Superior temporal gyrus (tissue), 1 donor: ENCODE measurements around the gene MC2R.

ENCODE experiments used
- DNase-seq: peaks from one replicate; pipeline ENCODE4 v3.0.0-alpha.2; 2016; ENCODE audit errors: extremely low spot score

The MC2R gene

GRCh38 chr18:13915391-13915790, at the start of gene MC2R:
Gene MC2R (minus strand): TSS chr18:13915536. CDS start chr18:13885518, 30,018 bp downstream.
- no peak for DNase-seq

GRCh38 chr18:13945811-13946210, 30.5 kb upstream of the MC2R start:
- no peak for DNase-seq

GRCh38 chr18:13943338-13943737, 28.0 kb upstream of the MC2R start:
- no peak for DNase-seq

GRCh38 chr18:13940326-13940725, 25.0 kb upstream of the MC2R start:
- DNase-seq: no peak

- no peak for DNase-seq
These were observed 19.3 kb upstream of the MC2R start for GRCh38 chr18:13934676-13935075.

GRCh38 chr18:13934058-13934457, 18.7 kb upstream of the MC2R start:
- no peak for DNase-seq

DNA sequence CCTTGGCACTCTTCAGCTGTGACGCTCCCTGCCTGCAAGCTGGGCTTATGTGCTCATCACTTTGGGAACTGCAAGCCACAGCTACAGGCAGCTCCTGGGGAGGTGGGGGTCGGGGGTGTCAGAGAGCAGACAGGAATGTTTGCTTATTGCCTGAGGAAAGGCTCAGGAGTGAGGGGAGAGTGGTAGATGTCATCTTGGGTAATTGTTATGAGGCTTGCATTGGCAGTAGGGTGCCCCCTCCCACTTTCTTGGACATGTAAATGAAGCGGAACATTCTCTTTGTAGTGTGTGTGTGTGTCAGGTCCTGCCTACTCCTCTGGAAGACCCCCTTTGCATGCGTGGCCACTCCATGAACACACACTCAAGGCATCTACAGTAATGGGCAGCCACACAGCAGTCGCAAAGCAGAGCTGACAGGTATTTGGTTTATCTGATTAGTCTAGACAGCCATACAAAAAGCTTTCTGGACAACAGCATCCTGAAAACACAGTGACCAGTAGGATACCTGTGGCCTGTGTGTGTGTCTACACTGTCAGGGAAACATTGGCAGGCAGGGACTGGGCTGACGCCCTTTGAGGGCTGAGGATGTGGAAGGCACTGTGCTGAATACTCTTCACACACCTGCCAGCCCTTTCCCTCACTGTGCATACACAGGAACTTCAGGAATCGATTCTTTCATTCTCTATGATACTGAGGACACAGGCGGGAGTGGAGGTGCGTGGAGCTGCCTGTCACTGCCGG, 17.1 kb upstream of the MC2R start:
- no peak for DNase-seq

GRCh38 chr18:13930964-13931363, 15.6 kb upstream of the MC2R start:
- DNase-seq: no peak

- no peak for DNase-seq
These were observed 7.9 kb upstream of the MC2R start for GRCh38 chr18:13923221-13923620.

GRCh38 chr18:13918898-13919297, 3.6 kb upstream of the MC2R start:
- DNase-seq: no peak

GRCh38 chr18:13917401-13917800, 2.1 kb upstream of the MC2R start:
- no peak for DNase-seq

DNA sequence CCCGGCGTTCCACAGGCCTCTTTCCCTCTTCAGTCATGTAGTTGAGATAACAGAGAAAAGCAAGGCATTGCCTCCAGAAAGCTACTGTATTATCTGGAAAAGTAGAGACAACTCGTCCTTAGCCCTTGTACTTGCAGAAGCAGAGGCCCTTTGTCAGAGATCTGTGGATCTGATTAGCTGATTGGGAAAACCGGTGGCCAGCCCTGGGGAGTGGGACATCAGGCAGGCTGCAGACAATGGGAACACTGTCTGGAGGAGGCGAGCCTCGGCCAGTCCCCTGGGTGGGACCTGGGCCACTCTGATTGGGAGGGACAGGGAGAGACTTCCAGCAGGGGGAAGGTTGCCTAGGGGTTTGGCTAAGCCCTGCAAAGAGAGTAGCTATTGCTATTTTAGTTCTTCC, 1.2 kb upstream of the MC2R start:
- no peak for DNase-seq

DNA sequence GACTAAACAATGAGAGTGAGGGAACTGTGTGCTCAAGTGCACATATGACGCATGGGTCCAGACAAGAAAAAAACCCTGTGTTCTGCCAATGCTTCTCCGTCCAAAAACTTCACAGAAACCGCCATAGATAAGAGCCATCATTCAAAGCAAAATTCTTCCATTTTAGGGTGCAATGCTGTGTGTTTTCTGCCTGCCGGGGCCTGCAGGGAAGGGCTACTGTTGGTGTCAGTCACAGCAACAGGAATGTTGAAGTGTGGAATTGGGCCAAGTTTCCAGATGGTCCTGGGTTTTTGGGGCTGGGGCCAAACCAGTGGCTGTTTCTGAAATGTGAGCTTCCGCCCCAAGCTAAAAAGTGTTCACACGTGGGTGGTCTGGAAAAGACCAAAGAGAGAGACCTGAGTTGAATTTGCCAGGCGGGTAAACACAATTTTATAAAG, 677 bp upstream of the MC2R start:
- no peak for DNase-seq

- no peak for DNase-seq
These were observed 580 bp downstream of the MC2R start for GRCh38 chr18:13914756-13915155.

DNA sequence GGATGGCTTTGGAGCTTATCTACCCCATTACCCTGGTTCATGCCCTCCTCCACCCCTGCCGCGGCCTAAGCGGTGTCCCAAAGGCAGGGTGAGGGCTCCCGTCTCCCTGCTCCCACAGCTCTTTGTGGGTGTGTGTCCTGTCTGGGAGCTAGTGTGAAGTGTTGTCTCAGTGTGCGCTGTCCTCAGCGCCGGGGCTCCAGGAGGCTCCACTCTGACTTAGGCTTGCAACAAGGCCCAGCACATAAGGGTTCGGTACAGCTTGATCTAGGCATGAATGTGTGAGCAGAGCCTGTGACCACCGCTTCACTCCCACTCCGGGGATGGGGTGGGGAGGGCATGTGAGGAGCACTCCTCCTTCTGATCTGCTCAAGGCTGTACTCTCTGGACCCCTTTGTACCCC, 1.2 kb downstream of the MC2R start:
- no peak for DNase-seq

GRCh38 chr18:13913205-13913604, 2.1 kb downstream of the MC2R start:
- DNase-seq: no peak

GRCh38 chr18:13912601-13913000, 2.7 kb downstream of the MC2R start:
- no peak for DNase-seq

DNA sequence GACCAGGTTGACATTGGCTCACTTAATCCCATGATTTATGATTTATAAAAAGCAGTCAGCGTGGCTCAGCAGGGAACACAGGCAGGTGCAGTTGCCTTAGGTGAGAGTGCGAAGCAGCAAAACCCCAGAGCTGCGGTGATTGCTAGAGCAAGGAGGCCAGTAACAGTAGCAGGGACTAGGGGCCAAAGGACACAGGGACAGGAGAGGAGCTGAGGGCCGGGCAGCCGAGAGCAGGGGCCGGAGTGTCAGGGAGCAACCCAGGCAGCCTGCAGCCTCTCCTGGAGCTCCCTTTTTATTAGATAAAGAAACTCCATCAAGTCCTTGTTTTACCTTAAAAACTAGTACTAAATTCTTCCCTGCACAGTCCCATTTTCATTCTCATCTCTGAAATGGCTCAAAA, 4.3 kb downstream of the MC2R start:
- DNase-seq: no peak

DNA sequence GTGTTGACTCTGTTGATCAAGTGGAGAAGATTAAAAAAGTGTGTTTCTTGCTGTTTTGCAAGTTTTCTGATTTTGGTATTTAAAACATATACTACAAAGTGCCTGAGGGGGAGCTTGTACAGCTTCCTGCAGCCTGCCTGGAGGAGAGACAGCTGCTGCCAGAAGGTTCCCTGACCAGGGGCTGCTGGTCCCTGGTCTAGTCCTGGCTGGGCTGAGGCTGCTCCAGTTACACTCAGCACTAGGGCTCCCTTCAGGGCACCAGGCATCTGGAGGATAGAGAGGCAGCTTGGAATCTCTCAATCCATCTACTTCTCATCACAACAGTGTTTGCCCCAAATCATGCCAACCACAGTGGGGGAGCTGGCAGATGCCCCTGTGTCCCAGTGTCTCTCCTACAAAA, 4.8 kb downstream of the MC2R start:
- DNase-seq: no peak

- no peak for DNase-seq
These were observed 6.0 kb downstream of the MC2R start for GRCh38 chr18:13909141-13909940.

DNA sequence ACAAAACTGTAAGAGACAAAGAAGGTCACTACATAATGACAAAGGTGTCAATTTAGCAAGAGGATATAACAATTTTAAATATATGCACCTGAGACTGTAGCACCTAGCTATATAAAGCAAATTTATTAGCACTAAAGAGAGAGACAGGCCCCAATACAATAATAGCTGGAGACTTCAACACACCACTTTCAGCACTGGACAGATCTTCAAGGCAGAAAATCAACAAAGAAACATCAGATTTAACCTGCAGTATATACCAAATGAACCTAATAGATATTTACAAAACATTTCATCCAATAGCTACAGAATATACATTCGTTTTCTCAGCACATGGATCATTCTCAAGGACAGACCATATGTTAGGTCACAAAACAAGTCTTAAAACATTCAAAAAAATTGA, 14.7 kb downstream of the MC2R start:
- no peak for DNase-seq

GRCh38 chr18:13895505-13896033, 19.8 kb downstream of the MC2R start:
- DNase-seq: no peak

DNA sequence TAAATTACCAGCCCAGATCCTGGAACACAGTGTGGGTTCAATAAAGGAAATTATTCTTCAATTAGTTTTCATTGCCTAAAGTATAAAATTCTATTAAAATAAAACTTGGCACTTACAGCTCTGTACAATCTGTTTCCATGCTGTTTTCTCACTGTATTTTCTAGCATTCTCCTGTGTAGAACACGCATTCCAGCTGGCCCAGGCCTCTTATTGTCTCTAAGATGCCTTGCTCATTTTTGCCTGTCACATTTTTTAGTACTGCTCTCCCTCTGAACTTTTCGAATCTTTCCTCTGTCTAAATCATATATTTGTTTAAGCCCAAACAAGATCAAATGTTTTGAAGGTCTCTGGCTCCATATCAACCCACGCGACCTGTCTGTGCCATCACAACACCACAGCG, 20.8 kb downstream of the MC2R start:
- no peak for DNase-seq
